GM21528 (cell line): ENCODE measurements around the gene FOXN3.

Experiments used
- ATAC-seq: cut with Tn5 transposase; IDR thresholded peaks from one replicate; pipeline ENCODE4 v1.9.1; 2021; ENCODE audit warnings: mild to moderate bottlenecking, moderate library complexity; ENCODE audit not compliant: unreplicated experiment, low FRiP score

The FOXN3 gene

DNA sequence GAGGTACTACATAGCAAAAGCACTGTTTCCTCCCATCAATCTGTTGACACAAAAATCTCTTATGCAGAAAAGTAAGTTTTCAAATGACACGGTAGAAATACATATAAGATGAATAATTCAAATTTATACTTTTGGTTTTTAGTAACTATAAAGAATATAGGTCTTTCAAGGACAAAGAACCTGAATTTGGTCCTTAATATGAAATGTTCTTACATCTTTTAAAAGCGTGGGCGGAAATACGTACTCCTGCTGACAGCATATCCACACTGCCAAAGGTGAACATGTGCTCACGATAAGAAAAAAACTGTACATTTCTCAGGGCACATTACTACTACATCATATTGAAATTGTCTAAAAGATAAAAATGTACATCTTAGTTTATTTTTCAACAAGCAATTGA, 127.6 kb downstream of the FOXN3 start:
- no peak for ATAC-seq

DNA sequence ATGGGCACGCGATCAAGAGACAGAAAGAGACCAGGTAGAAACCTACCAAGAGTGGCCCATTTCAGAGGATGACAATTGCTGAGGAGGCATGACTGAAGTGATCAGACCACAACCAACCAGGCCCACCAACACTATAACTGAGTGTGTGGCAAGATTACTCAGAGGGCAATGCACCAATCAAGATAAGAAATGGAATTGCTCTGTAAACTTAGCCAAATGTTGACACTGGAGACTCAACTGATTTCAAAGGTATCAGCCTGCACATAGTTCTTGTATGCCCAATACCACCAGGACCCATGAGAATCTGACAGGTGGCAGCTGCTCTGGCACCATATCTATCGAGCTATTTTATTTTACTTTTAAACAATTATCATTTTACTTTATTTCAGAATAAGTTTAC, 128.9 kb downstream of the FOXN3 start:
- no peak for ATAC-seq

DNA sequence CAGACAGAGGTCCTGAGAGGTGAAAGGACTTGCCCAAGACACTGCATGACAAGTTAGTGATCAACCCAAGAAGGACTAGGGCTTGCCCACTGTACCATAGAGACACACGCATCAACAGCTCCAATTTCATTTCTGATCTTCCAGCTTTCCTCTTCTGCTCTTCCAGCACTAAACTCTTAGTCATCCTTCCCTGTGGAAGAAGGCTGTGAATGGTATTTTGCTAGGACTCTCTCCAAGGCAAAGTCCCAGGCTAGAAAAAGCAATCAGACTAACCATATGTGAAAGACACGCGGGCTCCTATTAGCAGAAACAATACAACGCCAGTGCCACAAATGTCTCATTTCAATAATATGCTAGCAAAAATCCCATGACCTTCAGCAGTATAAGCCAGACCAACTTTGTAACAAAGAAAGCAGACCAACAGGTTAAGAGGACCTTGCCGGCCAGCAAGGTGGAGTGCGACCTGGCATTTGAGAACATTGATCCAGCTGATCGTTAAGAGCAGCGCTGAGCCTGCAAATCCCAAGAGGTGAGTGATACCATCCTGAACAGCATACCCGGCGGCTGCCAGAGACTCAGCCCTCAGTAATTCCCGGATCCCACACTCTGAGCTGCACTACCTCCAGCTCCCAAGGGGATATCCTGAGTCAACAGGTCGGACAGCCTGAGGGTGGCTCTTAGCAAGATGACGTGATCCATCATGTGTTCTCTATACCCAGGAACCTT, 132.5 kb downstream of the FOXN3 start:
- ATAC-seq = no peak

DNA sequence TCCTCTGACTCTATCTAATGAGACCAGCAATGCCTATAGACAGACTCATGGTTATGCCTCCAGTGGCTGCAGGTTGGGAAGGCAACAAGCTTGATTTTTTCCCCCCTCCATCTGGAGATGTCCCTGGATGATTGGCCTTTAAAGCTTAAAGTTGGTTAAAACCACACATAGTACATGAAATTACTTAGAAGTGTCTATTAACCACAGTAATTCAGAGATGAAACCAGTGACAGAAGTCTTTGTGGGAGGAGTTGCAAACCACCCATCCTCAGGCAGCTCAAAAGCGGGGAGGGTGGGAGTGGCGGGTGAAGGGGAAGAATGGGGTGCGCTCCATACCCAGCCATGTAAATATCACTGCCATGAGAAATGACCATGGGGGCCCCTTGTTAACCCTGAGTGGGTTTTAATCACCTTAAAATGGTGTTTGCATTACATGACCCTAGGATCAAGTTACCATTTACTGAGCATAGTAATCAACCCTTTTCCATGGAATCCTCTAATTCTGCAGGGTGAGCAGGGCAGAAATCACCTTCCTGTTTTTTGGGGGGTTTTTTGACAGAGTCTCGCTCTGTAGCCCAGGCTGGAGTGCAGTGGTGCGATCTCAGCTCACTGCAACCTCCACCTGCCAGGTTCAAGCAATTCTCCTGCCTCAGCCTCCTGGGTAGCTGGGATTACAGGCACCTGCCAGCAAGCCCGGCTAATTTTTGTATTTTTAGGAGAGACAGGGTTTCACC, 133.5 kb downstream of the FOXN3 start:
- peak; percentile 56 for ATAC-seq

DNA sequence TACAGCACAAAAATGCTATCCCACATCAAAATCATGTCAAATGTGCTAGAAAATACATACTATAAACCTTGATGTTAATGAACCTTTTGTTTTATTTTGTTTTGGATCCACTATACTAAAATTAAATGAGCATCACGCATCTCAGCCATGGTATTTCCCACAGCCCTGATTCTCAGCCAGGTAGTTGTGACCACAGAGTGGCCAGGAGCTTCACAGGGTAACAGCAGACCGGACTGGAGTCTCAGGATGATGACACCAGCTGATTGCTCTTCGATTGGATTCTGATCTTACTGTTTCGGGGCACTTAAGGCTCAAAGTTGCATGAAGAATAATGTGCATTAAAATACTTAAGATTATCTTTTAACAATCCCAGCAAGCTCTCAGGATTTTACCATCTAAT, 134.8 kb downstream of the FOXN3 start:
- no peak for ATAC-seq

DNA sequence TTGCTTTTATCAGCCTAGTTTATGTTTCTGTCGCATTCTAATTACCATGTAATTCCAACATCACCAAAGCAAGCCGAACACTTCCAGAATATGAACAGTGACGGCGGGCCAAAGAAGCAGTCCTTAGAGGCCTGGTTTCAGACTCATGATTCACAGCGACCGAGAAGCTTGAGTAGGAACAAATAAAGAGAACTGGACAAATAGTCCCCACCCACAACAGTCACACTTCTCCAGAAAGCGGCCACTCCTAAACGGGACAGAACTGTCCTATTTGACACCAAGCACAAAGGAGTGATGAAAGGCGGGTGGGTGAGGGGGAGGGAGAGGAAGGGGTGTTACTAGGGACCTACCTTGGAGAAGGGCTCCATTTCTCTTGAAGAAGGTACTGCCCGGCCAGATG, 136.4 kb downstream of the FOXN3 start:
- no peak for ATAC-seq

DNA sequence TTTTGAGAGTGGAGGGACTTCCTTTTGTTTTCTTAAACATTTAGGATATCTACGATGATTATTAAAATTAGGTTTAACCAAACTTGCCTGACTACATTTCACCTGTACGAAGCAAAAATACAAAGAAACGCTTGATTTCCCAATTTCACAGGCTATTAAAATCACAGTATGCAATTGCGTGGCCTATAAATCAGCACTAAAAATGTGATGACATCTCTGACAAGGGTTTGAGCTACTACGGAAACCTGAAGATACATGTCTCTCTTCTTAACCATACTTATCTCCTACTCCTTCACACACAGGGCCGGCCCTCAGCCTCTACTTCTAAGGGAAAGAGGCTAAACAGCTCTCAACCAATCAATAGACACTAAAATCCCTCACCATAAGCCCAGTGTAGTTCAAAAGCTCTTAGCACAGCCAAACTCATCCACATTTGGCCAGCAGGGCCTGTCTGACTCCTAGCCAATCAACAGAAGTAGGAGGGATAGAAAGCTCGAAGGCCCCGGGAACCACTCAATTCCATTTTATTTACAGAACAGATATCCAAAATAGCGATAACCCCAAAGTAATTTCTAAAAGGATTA, 137.3 kb downstream of the FOXN3 start:
- ATAC-seq = no peak

DNA sequence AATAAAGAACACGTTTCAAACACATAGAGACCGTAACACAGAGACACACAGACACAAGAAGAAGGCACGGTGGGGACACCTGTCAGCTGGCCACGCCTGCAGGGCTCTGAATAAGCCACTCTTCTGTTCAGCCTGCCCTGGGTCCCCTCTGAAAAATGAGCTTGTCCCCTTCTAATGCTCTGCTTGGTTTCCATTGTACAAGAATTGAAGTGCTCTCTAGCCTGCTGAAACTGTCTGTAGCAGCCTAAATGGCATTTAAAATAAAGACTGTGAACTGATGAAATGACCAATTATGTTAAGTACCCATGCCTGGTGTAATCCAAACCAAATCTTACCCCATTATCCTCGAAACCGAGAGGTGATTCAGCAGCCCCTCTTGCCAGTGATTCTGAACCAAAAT, 139.8 kb downstream of the FOXN3 start:
- no peak for ATAC-seq

DNA sequence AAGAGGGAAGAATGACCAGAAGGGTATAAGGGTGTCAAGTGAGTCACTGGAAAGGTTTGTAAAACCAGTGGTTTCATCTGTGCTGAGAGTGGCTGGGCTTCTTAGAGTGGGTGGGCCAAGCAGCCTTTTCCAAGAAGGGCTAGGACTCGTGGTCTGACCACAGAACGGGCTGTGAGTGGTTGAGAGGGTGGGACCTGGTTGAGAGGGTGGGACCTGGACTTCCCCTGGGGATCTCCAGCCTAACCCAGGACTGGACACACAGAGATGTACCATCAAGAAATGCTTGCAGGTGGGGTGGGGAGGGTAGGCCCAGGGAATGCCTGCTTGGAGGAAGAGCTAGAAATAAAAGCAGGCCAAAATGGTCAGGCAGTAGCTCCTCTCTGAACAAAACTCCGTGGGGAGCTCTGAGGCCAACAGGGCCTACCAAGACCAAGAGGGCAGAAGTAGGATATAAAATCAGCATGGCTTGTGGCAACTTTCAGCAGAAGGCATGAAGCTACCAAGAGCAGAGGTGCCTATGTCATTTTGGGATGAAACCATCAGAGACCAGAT, 140.5 kb downstream of the FOXN3 start:
- peak; percentile 85 for ATAC-seq

DNA sequence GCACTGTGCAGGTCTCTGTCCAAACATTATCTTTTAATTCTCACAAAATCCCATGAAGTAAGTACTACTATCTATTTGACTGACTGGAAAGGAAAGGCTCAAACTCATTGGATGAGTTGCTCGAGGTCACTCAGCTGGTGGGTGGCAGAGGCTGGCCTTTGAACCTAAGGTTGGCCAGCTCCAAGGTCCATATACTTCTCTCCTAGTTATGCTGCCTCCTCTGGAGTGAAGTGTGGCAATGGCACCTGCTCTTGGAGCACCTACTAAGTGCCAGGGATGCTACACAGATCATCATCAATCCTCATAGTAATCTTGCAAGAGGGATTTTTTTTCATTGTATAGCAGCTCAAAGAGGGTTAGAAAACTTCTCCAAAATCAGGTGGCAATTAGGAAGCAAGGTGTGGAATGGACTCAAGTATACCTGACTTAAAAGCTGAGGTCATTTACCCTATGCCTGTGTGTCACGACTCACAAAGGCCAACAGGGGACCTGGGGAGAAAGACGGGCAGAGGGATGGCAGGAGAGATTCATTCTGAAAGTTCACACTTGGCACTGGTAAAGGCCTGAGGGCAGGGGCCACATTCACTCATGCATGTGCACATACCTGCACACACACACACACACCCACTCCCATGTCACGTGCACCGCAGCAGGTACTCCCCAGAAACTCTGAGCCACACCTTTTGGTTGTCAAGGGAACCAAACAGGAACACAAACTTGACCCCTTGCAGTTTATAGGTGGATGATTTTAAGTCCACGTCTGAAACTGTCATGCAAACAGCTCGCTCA, 146.4 kb downstream of the FOXN3 start:
- ATAC-seq = no peak

DNA sequence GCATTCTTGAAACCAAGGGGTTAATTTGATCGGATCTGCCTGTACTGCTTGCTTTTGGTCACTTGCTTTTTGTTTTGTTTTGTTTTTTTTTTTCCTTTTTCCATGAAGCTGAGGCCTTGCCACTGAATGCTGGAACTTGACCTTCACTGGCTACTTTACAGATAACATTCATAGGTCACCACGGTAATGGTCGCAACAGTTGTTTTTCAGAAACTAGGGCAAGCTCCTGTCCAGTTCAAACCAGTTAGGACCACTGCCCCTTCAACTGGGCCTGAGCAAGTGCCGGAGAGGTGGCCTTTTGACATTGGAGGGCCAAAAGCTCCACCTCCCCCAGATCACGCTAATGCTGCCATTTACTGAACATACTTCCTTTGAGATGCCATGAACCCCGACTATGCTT, 147.6 kb downstream of the FOXN3 start:
- ATAC-seq = no peak

DNA sequence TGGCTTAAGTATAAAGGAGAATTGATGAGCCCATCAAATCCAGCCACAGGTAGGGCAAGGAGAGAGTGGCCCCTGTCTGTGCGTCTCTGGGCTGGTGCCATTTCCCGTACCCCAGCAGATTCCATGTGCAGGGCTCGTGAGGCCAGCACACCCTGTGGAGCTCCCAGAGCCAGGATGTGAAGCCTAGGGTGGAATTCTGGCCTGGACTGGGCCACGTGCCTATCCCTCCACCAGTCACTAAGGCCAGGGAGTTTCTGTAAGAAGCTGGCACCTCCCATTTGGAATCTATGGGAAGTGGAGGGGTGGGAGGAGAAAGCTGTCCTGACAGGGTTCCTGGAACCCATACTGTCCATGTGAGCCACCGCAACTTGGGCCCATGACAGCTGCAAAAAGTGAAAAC, 148.5 kb downstream of the FOXN3 start:
- no peak for ATAC-seq

DNA sequence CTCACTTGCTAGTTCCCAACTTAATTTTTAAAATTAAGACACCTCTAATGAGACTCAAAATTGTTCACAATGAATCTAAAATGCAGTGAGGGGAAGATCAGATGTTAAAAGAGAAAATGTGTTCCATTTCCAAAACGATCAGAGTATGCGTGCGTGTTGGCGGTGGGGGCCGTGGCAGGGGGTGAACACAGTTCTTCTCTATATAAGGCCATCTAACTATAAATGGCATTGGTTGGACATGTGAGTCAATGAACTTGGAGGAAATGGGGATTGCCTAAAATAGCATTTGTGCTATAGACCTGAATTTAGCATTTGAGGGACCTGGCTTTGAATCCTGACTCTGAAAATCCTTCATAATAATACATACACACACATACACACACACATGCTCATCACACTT, 149.4 kb downstream of the FOXN3 start:
- ATAC-seq = no peak

DNA sequence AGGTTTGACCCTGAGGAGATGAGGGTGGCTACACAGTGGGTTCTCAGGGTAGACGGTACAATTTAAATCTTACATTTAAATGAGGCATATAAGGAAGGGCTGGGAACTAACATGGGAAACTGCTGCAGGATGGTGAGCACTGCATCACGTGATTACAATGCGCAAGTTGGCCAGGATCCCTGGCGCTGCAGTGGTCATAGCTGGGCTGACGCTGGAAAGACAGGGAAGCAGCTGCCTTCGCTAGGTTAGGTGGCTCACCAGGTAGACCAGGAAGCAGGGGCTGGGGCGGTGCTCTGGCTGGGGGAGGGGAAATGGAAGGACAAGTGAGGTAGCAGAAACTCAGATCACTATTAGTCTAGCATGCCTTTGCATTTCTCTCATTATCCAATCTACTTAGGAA, 149.9 kb downstream of the FOXN3 start:
- no peak for ATAC-seq

DNA sequence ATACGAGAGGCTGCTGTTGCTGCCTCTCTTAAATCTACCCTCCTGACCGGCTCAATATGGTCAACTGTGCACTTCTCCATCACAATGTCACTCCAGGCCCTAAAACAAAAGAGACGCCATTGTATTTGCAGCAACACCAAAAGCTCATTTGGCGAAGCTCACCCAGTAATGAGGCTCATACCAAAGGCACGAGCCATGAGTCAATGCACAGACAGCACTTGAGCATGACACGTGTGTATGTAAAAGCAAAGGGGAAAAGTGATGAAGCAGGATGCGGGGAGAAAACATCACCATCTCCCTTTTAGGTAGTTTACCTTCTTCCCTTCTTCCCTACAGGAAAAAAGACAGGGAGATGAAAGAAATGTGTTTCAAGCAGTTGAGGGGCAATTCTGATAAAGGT, 150.3 kb downstream of the FOXN3 start:
- ATAC-seq = no peak

DNA sequence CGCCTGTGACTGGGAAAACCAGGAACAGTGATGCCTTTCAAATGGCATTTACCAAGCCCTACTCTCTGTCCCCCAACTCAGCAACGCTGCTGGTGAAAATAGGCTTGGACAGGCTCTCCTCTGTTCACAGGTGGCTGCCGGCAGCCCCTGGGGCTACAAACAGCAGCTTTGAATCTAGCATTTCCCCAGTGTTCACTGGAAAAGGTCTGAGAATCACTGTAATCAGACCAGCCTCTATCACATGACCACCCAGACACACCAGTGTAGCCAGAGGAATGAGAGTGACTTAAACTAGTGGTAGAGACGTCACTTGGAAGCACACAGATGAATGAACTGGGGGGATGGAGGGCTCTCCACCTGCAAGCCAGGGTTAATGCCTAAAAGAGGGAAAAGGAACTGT, 151.8 kb downstream of the FOXN3 start:
- ATAC-seq = no peak

DNA sequence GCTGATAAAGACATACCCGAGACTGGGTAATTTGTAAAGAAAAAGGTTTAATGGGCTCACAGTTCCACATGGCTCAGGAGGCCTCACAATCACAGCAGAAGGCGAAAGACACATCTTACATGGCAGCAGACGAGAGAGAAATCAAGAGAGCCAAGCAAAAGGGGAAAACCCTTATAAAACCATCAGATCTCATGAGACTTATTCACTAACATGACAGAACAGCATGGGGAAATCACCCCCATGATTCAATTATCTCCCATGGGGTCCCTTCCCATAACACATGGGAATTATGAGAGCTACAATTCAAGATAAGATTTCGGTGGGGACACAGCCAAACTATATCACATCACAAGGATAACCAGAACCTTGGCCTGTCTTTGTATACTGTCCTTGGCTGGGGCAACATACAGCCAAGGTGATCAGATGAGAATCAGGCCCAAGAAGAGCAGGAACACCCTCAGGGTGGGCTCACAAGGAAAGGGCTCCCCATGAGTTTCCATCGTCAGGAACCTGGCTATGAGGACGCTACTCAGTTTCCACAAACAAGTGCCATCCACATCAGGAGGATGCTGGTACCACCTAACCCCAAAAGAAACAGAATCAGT, 152.7 kb downstream of the FOXN3 start:
- no peak for ATAC-seq

DNA sequence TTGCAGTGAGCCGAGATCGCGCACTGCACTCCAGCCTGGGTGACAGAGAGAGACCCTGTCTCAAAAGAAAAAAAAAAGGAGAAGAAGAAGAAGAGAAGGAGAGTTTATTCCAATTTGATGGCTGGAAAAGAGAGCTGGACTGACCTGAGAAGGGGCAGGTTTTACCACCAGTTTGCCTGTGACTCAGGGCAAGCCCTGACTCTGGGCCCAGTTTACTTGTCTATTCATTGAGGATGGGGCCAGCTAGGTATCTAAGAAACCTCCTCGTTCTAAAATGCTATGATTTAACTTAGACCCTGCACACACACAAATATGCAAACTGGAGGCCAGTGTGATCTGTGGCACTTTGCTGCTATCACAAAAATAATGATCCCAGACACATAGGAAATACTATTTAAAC, 155.0 kb downstream of the FOXN3 start:
- no peak for ATAC-seq

DNA sequence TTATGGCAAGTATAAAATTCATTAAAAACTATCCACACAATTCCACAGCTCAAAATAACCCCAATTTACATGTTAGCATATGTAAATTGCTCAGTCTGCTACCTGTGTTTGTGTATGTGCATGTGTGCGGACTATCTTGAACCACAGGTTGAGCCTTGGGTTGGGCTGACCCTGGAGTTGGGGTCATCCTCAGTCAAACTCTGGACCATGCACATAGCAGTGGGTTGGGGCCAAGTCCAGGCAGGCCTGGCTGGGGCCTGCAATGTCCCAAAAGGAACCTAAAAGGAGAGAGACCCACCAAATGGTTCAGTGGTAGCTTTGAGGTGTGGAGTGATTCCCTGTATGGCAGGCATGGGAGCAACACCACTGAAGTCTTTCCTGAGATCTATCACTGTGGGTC, 156.1 kb downstream of the FOXN3 start:
- ATAC-seq = no peak

DNA sequence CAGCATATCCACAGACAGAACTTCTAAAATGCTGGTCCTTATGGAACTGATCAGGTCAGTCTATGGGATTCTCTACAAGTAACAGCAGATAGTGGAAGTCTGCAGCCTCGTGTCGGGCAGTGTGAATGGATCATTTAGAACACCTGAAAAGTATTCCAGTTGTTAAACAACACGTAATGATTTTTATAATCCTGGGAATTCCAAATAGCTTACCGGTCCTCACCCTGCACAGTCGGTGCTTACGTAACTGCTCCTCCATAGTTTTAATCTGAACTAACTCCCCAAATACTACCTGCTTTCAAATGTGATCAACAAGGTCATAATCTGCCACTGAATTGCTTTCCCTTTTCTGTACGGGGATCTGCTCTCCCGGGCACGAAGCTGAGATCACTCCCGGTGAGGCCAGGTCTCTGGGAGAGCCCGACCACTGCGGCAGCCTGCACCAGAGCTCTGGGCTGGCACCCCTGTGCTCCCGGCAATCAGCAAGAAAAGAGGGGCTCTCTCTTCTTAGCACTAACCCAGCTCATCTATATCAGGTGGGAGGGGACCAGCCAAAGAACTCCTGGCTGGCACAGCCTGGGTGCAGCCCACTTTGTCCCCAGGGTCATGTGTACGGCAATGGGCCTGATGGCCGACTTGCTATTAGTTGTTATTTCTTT, 157.0 kb downstream of the FOXN3 start:
- no peak for ATAC-seq
